Measurements from ENCODE around the gene IL1A.

IL1A gene

DNA sequence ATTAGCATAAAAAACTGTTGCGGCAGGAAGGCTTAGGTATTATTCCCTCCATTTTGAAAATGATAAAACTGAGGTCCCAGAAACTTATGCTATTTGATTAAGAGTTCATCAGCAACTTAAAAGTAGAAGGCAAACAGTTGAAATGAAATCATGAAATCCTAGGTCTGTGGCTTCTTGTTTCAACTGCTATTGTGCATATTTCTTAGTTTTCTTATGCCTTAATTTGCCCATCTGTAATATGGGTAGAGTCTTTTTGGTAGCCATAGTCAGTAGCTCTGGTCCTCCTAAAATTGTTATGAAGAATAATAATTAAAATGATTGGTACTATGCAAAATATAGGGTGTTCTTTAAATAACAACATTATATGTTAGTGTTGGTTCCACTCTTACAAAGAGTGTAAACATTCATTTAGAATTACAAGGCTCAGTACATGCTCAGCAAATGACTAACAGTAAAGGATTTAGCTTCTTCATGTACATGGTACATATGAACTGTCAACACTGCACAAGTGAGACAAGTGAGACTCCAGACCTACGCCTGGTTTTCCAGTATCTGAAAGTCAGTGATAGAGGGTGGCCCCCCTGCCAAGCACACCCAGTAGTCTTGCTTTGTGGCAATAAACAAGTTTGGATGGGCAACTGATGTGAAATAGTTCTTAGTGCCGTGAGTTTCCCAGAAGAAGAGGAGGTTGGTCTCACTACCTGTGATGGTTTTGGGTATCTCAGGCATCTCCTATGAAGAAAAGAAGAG lies 9.6 kb downstream of the IL1A start:
- H3K27me3 ChIP-seq (ENCODE audit: insufficient read depth, low read depth, severe bottlenecking) = no peaks in the 10 kb centered on the region
- no peak overlapping the region for H3K27ac ChIP-seq
- no peaks in the 10 kb centered on the region for H3K9me3 ChIP-seq (ENCODE audit: severe bottlenecking)
- no peak overlapping the region for H3K4me3 ChIP-seq (ENCODE audit: low read depth, low read length)
- no peaks in the 10 kb centered on the region for H3K36me3 ChIP-seq
- DNase-seq = no peak
- TF ChIP-seq, protein P1, sequence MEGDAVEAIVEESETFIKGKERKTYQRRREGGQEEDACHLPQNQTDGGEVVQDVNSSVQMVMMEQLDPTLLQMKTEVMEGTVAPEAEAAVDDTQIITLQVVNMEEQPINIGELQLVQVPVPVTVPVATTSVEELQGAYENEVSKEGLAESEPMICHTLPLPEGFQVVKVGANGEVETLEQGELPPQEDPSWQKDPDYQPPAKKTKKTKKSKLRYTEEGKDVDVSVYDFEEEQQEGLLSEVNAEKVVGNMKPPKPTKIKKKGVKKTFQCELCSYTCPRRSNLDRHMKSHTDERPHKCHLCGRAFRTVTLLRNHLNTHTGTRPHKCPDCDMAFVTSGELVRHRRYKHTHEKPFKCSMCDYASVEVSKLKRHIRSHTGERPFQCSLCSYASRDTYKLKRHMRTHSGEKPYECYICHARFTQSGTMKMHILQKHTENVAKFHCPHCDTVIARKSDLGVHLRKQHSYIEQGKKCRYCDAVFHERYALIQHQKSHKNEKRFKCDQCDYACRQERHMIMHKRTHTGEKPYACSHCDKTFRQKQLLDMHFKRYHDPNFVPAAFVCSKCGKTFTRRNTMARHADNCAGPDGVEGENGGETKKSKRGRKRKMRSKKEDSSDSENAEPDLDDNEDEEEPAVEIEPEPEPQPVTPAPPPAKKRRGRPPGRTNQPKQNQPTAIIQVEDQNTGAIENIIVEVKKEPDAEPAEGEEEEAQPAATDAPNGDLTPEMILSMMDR (IDR thresholded peaks at IDR 0.05; ENCODE audit: low read depth, low read length) = no peak

DNA sequence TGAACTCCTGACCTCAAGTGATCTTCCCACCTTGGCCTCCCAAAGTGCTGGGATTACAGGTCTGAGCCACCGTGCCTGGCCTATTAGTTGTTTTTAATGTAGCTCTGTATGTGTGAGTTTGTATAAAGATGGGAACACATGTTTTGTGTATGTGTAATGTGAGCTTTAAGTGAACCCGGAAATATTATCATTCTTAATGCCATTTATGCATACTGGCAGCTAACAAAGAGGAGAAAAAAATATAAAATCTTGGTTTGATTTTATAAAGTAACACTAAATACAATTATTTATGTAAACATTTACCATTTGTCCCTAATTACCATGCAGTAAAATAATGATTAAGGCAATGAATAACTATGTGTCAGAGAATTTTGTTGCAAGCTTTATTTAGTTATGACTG lies 10.7 kb downstream of the IL1A start:
- Histone ChIP-seq H3K9me3 (ENCODE audit: severe bottlenecking) (no peaks in the 10 kb centered on the region), H3K4me3 (ENCODE audit: low read depth, low read length) (no peak overlapping the region), H3K27ac (no peak overlapping the region), H3K36me3 (no peaks in the 10 kb centered on the region), H3K27me3 (ENCODE audit: insufficient read depth, low read depth, severe bottlenecking) (no peaks in the 10 kb centered on the region)
- no peak for DNase-seq
- TF ChIP-seq, protein P1 (IDR thresholded peaks at IDR 0.05; ENCODE audit: low read depth, low read length) = no peak

DNA sequence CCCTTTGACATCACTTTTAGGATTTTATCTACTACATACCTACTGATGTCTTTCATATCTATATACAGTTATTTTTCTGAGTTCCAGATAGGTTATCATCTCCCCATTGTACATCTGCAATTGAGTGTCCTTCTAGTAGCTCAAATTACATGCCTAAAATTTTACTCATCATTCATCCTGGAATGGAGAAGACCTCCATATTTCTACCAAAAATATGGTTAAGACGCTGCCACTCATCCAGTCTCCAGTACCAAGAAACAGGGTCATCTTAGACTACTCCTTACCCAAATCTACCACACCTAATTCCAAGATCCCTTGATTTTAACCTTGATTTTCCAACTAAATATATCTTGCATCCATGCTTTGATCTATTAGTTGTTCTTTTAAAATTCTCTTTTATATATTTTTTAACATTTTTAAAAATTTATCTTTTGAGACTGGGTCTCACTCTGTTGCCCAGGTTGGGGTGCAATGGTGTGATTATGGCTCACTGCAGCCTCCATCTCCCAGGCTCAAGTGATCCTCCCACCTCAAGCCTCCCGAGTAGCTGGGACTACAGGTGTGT lies 11.3 kb downstream of the IL1A start:
- no peak overlapping the region for H3K4me3 ChIP-seq (ENCODE audit: low read depth, low read length)
- H3K27ac ChIP-seq = no peak overlapping the region
- TF ChIP-seq, protein P1 (IDR thresholded peaks at IDR 0.05; ENCODE audit: low read depth, low read length) = no peak
- no peaks in the 10 kb centered on the region for H3K36me3 ChIP-seq
- no peak for DNase-seq
- H3K9me3 ChIP-seq (ENCODE audit: severe bottlenecking) = no peaks in the 10 kb centered on the region
- H3K27me3 ChIP-seq (ENCODE audit: insufficient read depth, low read depth, severe bottlenecking) = no peaks in the 10 kb centered on the region

DNA sequence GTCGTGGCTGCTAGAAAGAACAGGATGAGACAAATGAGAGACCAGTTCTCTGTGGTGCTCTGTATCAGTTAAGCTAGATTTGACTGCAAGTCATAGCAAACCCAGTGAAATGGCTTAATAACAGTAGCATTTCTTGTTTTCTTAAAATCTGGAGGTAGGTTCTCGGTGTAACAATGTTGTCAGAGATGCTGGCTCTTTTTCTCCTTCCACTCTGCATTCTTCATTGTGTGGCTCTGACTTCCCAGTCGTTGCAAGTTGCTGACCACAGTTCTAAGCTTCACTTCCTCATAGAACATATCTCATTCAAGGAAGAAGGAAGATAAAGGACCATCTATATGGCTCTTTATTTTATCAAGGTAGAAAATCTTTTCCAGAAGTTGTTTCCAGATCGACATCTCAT lies 12.0 kb downstream of the IL1A start:
- Histone ChIP-seq H3K27me3 (ENCODE audit: insufficient read depth, low read depth, severe bottlenecking) (no peaks in the 10 kb centered on the region), H3K36me3 (no peaks in the 10 kb centered on the region), H3K4me3 (ENCODE audit: low read depth, low read length) (no peak overlapping the region), H3K27ac (no peak overlapping the region), H3K9me3 (ENCODE audit: severe bottlenecking) (no peaks in the 10 kb centered on the region)
- no peak for DNase-seq
- TF ChIP-seq, protein P1 (IDR thresholded peaks at IDR 0.05; ENCODE audit: low read depth, low read length) = no peak

DNA sequence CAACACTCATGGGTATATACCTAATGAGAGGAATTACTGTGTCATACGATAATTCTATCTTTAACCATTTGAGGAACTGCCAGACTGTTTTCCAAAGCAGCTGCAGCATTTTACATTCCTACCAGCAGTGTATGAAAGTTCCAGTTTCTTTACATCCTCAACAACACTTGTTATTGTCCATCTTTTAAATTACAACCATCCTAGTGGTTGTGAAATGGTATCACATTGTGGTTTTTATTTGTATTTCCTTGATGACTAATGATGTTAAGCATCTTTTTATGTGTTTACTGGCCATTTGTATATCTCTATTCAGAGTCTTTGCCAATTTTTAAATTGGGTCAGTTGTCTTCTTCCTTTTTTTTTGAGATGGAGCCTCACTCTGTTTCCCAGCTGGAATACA lies 15.9 kb downstream of the IL1A start:
- no peaks in the 10 kb centered on the region for H3K9me3 ChIP-seq (ENCODE audit: severe bottlenecking)
- no peak for DNase-seq
- H3K4me3 ChIP-seq (ENCODE audit: low read depth, low read length) = no peak overlapping the region
- no peaks in the 10 kb centered on the region for H3K36me3 ChIP-seq
- no peak overlapping the region for H3K27ac ChIP-seq
- TF ChIP-seq, protein P1 (IDR thresholded peaks at IDR 0.05; ENCODE audit: low read depth, low read length) = no peak
- H3K27me3 ChIP-seq (ENCODE audit: insufficient read depth, low read depth, severe bottlenecking) = no peaks in the 10 kb centered on the region

All from WERI-Rb-1 (cell line).